NB4 (cell line): Measurements from ENCODE around the gene CELA2A.

Experiments
- CTCF ChIP-seq: IDR thresholded peaks from one replicate; pipeline ENCODE4 v1.5.1; 2012; ENCODE audit warnings: low read depth, low read length
- MAX ChIP-seq: IDR thresholded peaks from 2 replicates; pipeline ENCODE4 v1.6.1; 2011; ENCODE audit warnings: low read depth, low read length
- MYC ChIP-seq: IDR thresholded peaks from 2 replicates; pipeline ENCODE4 v1.6.1; 2011; ENCODE audit warnings: low read depth, low read length
- POLR2A ChIP-seq: IDR thresholded peaks from 2 replicates; pipeline ENCODE4 v1.6.1; 2011; ENCODE audit warnings: mild to moderate bottlenecking; ENCODE audit not compliant: insufficient read length; ENCODE audit errors: extremely low read depth

DNA sequence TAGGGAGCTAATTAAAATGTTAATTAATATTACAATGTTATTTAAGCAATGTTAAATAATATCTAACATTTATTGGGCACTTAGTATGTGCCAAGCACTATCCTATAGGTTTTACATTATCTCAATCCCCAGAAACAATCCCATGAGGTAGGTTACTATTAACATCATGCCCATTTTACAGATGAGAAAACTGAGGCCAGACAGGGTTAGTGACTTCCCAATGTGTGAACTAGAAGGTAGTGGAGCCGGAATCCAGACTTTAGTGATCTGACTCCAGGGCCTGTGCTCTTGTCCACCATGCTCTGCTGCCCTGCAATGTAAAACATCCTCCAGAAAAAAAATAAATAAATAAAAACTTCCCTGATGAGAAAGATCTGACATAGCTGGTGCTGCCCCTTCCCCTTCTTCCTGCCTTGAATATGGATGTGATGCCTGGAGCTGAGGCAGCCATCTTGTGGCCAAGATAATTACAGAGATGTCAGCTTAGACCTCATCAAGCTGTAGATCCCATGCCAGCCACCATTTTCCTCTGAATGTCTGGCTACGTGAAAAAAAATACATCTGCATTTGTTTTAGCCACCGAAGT, 7.6 kb upstream of the CELA2A start:
- TF ChIP-seq CTCF (no peak), MAX (no peak), POLR2A (no peak), MYC (no peak)
